ENCODE results near the gene OR2M5.

OR2M5 gene

DNA sequence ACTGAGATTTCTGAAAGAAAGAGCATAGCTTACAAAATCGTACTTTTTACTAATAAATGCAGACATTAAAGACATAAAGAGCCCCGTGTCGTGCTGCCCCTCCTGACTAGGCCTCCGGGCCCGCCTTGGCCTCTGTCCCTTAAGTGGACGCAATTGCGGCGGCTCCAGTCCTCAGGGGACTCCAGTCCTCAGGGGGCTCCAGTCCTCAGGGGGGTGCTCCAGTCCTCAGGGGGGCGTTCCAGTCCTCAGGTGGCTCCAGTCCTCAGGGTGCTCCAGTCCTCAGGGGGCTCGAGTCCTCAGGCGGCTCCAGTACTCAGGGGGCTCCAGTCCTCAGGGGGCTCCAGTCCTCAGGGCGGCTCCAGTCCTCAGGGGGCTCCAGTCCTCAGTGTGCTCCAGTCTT is 19.1 kb downstream of the OR2M5 start:
- H3K27me3 ChIP-seq (ENCODE audit: control insufficient read depth, insufficient read depth, low read length) = no peaks in the 10 kb centered on the region
- no peak overlapping the region for H3K9ac ChIP-seq (ENCODE audit: low read length)
- no peak overlapping the region for H3K4me3 ChIP-seq (ENCODE audit: low read length)
- H3K9me3 ChIP-seq (ENCODE audit: control insufficient read depth, low read length) = no peaks in the 10 kb centered on the region
- H3K36me3 ChIP-seq (ENCODE audit: control insufficient read depth, insufficient read depth, low read length) = no peaks in the 10 kb centered on the region
- no peaks in the 10 kb centered on the region for H3K4me1 ChIP-seq (ENCODE audit: control insufficient read depth, insufficient read depth, low read length)

DNA sequence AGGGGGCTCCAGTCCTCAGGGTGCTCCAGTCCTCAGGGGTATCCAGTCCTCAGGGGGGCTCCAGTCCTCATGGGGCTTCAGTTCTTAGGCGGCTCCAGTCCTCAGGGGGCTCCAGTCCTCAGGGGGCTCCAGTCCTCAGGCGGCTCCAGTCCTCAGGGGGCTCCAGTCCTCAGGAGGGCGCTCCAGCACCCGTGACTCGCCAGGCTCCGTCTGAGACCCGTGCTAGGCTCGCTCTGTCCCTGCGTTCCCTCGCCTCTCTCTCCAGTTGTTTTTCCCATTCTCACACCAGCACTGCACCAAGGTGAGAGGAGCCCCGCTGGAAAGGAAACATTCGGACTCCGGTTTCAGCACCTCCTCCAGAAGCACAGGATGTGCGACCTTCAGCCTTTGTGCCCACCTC is 20.2 kb downstream of the OR2M5 start:
- Histone ChIP-seq H3K27me3 (ENCODE audit: control insufficient read depth, insufficient read depth, low read length) (no peaks in the 10 kb centered on the region), H3K9me3 (ENCODE audit: control insufficient read depth, low read length) (no peaks in the 10 kb centered on the region), H3K4me1 (ENCODE audit: control insufficient read depth, insufficient read depth, low read length) (no peaks in the 10 kb centered on the region), H3K9ac (ENCODE audit: low read length) (no peak overlapping the region), H3K4me3 (ENCODE audit: low read length) (no peak overlapping the region), H3K36me3 (ENCODE audit: control insufficient read depth, insufficient read depth, low read length) (no peaks in the 10 kb centered on the region)

DNA sequence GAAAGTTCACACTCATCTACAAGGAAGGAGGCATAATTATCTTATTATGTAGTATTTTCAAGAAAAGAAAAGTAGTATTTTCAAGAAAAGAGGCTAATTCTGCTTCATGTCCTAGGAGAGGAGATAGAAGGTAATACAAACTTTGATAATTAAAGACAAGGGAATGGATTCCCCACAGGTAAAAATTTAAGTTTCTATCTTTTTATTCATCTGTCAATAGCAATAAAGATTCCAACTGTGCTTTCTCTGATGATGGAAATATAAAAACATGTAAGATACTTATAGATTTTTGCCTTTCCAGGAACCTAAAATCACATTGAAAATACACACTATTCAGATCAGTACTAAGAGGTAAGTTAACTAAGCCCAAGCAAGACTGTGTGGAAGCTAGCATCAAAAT is 29.6 kb downstream of the OR2M5 start, which contains the start of gene OR2M2:
OR2M2 (plus strand) TSS at position 301 of the 400 bp plus-strand sequence. CDS start 5,165 bp downstream, outside the sequence.
- H3K27me3 ChIP-seq (ENCODE audit: control insufficient read depth, insufficient read depth, low read length) = no peaks in the 10 kb centered on the region
- H3K4me1 ChIP-seq (ENCODE audit: control insufficient read depth, insufficient read depth, low read length) = no peaks in the 10 kb centered on the region
- H3K36me3 ChIP-seq (ENCODE audit: control insufficient read depth, insufficient read depth, low read length) = no peaks in the 10 kb centered on the region
- no peak within 1 kb of the TSS for H3K4me3 ChIP-seq (ENCODE audit: low read length)
- H3K9me3 ChIP-seq (ENCODE audit: control insufficient read depth, low read length) = no peaks in the 10 kb centered on the region
- H3K9ac ChIP-seq (ENCODE audit: low read length) = no peak within 1 kb of the TSS

DNA sequence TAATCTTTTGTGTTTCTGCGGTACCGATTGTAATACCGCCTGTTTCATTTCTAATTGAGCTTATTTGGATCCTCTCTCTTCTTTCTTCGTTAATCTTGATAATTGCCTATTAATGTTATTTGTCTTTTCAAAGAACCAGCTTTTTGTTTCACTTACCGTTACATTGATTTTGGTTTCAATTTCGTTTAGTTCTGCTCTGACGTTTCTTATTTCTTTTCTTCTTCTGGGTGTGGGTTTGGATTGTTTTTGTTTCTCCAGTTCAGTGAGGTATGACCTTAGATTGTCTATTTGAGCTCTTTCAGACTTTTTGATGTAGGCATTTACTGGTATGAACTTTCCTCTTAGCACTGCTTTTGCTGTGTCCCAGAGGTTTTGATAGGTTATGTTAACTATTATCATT is 39.0 kb downstream of the OR2M5 start:
- Histone ChIP-seq H3K4me3 (ENCODE audit: low read length) (no peak overlapping the region), H3K36me3 (ENCODE audit: control insufficient read depth, insufficient read depth, low read length) (no peaks in the 10 kb centered on the region), H3K9ac (ENCODE audit: low read length) (no peak overlapping the region), H3K4me1 (ENCODE audit: control insufficient read depth, insufficient read depth, low read length) (no peaks in the 10 kb centered on the region), H3K27me3 (ENCODE audit: control insufficient read depth, insufficient read depth, low read length) (no peaks in the 10 kb centered on the region), H3K9me3 (ENCODE audit: control insufficient read depth, low read length) (no peaks in the 10 kb centered on the region)

DNA sequence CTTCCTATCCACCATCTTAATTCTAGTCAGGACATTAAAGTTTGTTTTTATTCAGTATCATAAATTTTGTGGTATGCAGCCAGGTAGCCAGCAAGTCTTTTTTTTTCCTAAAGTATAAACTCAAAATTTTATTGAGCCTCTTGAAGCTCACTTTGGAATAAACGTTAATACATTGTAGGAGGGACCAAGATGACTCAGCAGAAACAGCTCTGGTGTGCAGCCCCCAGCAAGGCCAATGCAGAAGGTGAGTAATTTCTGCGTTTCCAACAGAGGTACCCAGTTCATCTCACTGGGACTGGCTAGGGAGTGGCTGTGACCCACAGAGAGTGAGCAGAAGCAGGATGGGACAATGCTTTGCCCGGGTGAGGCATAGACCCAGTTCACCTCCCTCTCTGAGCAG is 42.4 kb downstream of the OR2M5 start:
- Histone ChIP-seq H3K9ac (ENCODE audit: low read length) (no peak overlapping the region), H3K36me3 (ENCODE audit: control insufficient read depth, insufficient read depth, low read length) (no peaks in the 10 kb centered on the region), H3K4me1 (ENCODE audit: control insufficient read depth, insufficient read depth, low read length) (no peaks in the 10 kb centered on the region), H3K27me3 (ENCODE audit: control insufficient read depth, insufficient read depth, low read length) (no peaks in the 10 kb centered on the region), H3K4me3 (ENCODE audit: low read length) (no peak overlapping the region), H3K9me3 (ENCODE audit: control insufficient read depth, low read length) (no peaks in the 10 kb centered on the region)

DNA sequence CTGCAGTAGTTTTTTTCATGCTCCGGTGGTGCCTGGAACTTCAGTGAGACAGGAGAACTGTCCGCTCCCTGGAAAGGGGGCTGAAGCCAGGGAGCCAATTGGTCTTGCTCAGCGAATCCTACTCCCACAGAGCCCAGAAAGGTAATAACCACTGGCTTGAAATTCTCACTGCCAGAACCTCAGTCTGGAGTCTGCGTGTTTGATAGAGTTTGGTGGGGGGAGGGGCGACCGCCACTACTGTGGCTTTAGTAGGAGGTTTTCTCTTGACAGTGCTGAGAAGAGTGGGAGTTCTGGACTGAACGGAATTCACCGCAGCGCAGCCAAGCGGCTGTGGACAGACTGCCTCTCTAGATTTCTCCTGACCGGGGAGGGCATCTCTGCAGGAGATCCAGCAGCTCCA is 44.1 kb downstream of the OR2M5 start:
- Histone ChIP-seq H3K36me3 (ENCODE audit: control insufficient read depth, insufficient read depth, low read length) (no peaks in the 10 kb centered on the region), H3K4me3 (ENCODE audit: low read length) (no peak overlapping the region), H3K27me3 (ENCODE audit: control insufficient read depth, insufficient read depth, low read length) (no peaks in the 10 kb centered on the region)

DNA sequence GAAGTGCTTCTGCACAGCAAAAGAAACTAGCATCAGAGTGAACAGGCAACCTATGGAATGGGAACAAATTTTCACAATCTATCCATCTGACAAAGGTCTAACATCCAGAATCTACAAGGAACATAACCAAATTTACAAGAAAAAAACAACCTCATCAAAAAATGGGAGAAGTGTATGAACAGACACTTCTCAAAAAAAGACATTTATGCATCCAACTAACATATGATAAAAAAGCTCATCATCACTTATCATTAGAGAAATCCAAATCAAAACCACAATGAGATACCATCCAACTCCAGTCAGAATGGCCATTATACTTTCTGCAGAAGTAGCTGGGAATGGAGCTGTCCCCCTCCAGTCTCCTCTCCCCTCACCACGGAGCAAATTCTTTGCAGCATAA is 49.2 kb downstream of the OR2M5 start:
- Histone ChIP-seq H3K9ac (ENCODE audit: low read length) (no peak overlapping the region), H3K4me3 (ENCODE audit: low read length) (no peak overlapping the region), H3K4me1 (ENCODE audit: control insufficient read depth, insufficient read depth, low read length) (no peaks in the 10 kb centered on the region), H3K36me3 (ENCODE audit: control insufficient read depth, insufficient read depth, low read length) (no peaks in the 10 kb centered on the region), H3K27me3 (ENCODE audit: control insufficient read depth, insufficient read depth, low read length) (no peaks in the 10 kb centered on the region), H3K9me3 (ENCODE audit: control insufficient read depth, low read length) (no peaks in the 10 kb centered on the region)

More for the DNA sequence above, 44.1 kb downstream of the OR2M5 start:
- Histone ChIP-seq H3K4me1 (ENCODE audit: control insufficient read depth, insufficient read depth, low read length) (no peaks in the 10 kb centered on the region), H3K9ac (ENCODE audit: low read length) (no peak overlapping the region), H3K9me3 (ENCODE audit: control insufficient read depth, low read length) (no peaks in the 10 kb centered on the region)
